GM19467 (cell line): ENCODE results near the gene HES4.
"Not testable (repeated sequence)": the region's sequence is repeated elsewhere in the genome, so short reads cannot be mapped to it uniquely, and the experiment has no call there.

Source experiments
- ATAC-seq: cut with Tn5 transposase; IDR thresholded peaks from one replicate; pipeline ENCODE4 v1.9.1; 2021; ENCODE audit warnings: mild to moderate bottlenecking, moderate library complexity; ENCODE audit not compliant: unreplicated experiment

HES4 gene

DNA sequence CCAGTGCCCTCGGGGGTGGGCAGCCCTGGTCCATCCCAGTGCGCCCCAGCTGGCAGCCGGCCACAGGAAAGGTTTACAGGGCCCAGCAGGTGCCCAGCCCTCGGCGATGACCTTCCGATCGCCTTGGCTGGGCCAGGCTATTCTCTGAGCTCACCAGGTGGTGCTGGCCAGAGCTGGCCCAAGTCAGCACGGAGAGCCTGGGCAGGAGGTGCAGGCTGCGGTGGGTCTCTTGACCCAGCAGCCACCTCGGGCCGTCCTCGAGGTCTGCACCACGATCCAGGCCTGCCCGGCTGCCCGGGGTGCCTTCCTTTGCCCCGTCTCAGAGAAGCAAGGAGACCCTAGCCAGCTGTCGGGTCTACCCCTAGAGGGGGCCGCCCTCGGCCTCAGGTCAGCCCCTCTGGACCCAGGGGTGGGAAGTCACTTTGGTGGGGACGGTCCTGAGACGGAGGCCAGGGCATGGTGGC is 18.4 kb downstream of the HES4 start:
- no peak for ATAC-seq

DNA sequence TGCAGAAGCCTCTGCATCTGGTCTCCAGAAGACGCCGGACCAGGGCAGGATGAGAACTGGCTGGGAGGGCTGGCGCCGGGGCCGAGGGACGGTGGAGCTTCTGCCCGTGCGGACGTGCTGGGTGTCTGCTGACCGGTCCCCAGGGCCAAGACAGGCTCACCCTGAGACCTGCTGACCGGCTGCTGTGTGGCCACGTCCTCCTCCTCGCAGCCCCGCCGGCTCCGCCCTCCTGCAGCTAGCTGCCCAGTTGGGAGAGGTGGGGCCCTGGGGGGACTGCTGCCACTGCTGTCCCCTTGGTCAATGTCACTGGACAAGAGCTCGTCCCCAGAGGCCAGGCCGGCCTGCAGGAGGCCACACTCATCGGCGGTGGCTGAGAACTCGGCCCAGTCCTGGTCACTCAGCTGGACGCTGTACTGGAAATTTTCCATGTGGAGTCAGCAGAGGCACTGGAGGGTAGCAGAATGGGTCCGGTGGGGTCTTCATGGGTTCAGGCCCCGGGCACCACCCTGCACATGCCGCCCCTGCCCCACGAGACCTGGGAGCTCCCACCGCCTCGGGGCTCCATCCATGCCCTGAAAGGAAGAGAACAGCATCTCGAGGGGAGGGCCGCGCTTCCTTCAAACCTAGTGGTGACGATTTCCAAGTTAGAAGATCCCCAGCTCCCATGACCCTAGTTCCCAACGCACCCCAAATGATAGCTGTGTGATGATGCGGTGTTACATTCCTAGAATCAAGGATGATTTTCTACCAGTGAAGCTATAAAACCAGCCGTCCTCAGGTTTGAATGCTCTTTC is 19.1 kb downstream of the HES4 start:
- ATAC-seq: no peak

DNA sequence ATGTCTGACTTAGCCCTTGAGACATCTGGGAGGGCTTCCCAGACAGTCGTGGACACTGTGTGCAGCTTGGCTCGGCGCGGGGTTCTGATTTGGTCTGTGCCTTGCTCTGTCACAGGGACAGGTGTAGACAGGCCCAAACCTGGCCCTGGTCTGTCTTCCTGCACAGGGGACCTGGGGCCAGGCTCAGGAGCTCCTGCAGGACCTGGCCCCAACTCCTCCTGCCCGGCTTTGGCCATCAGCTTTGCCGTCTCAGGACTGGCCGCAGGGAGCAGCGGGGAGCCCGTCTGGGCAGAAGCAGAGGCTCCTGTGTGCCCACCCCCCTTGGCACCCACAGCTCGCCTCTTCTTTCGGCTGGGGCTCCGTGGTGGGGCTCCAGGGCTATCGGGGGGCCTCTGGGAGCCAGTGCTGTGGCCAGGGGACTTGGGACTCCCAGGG is 19.7 kb downstream of the HES4 start:
- no peak for ATAC-seq

DNA sequence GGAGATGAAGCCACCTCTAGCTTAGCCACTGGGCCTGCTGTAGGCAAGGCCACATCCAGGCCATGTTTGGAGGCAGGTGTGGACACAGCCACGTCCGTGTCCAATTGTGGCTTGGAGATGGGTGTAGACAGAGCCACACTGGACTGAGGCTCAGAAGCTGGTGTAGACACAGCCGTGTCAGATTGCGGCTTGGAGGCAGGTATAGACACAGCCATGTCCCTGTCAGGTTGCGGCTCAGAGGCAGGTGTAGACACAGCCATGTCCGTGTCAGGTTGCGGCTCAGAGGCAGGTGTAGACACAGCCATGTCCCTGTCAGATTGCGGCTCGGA is 20.2 kb downstream of the HES4 start:
- ATAC-seq: no peak

DNA sequence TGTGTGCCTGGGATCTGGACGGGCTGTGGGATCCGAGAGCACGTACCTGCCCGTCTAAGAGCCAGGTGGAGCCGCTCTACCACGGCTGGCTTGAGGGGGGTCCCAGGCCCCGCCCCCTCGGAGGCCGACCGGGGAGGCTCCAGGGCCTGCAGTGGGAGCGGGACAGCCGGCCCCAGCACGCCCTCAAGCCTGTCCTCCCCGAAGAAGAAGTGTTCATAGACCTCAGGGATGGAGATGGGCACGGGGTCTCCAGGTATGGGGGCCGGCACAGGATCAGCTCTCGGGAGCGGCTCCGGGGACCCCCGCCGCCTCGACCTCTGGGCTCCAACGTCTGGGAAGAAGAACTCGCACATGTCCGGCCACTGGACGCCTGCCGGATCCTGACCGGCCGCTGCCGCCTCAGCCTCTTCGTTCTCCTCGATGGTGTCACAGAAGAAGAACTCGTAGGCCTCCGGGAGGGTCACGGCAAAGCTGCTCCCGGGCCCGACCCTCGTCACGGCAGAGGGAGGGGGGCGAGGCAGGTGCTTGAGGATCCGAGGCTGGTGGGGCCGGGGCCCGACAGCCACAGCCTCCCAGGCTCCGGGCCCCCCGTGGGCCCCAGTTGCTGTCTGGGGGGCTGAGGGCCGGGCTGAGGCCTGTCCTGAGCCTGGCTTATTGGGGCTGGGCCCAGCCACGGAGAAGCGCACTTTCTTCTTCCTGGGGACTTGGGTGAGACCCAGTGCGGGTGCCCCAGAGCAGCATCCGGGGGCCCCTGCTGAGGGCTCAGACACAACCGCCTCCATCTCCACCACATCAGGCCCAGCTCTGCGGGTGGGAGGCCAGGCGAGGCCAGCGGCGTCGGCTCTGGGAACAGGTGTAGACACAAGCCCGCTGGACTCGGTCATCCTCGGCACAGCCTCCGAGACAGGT is 20.8 kb downstream of the HES4 start:
- ATAC-seq: no peak

DNA sequence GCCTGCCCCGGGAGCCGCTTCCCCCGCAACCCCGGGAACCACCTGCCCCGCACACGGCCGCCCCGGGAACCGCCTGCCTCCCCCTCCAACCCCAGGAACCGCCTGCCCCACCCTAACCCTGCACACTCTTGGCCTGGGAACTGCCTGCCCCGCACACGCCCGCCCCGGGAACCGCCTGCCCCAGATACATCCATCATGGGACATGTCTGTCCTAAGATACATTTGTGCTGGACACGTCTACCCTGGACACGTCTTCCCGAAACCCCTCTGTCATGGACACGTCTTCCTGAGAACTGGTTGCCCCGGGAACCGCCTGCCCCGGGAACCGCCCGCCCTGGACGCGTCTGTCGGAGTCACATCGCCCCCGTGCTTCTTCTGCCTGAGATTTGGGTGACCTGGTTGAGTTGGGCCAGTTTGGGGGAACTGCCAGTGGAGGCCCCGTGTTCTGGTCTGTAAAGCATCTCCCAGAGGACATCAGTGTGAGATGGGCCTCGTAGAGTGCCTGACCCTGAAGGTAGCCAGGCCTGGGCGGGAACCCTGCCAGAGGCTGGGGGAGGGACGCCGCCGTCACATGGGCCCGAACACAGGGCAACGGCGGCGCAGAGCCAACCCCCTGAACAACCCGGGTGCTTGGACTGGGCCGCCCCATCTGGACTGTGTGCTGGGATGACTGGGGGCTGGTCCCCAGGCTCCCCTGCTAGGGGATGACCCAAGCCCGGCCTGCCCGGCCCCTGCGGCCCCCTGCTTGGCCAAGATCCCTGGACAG is 21.6 kb downstream of the HES4 start:
- ATAC-seq: no peak

DNA sequence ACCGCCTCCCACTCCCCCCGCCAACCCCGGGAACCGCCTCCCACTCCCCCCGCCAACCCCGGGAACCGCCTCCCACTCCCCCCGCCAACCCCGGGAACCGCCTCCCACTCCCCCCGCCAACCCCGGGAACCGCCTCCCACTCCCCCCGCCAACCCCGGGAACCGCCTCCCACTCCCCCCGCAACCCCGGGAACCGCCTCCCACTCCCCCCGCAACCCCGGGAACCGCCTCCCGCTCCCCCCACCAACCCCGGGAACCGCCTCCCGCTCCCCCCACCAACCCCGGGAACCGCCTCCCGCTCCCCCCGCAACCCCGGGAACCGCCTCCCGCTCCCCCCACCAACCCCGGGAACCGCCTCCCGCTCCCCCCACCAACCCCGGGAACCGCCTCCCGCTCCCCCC is 23.1 kb downstream of the HES4 start:
- not testable (repeated sequence) for ATAC-seq

DNA sequence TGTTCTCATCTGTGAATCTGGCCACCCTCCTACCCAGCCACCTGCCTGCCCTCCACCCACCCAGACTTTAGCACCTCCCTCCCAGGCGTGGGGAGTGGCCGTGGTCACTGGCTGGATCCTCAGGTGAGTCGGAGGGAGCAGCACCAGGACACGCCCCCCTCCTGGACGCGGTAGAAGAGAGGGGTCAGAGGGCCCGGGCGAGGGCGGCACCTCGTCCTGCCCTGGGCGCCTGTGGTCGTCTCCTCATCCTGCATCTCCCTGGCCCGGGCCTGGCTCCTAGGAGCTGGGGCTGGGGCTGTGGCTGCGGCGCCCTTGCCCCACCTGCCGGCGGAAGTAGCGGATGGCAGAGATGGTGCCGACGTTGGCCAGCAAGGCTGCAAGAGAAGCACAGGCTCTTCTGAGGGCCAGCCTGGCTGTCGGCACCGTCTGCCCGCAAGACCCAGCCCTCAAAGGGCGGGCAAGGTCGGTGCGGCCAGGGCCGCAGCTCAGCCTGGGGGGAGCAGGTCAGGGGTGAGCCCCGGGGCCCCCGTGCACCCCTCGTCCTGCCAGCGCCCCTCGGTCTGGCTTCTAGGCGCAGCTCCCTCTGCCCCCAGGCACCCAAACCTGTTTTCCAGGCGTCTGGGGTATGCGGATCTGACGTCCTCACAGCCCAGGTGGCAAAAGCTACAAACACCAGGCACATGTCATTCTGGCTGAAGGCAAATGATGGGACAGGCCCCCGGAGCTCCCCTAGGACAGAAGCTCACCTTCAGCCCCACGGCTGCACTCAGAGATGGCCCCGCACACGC is 23.8 kb downstream of the HES4 start:
- ATAC-seq: peak; percentile 52

DNA sequence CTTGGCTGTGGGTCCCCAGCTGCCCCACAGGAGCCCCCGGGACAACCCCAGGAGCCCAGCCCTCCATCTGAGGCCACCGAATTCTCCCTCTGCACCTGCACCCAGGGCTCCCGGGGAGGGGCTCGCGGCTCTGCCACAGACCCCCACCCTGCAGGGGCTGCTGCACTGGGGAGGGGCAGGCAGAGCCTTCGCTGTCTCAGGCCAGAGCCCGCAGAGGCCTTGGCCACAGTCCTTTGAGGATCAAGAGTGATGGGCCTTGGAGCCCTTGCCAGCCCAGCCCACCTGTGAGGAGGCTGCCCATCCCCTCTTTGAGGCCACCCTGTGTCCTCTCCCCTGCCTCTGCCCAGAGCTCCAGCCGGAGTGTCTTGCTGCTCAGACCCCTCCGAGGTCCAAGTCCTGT is 24.5 kb downstream of the HES4 start:
- ATAC-seq: no peak

DNA sequence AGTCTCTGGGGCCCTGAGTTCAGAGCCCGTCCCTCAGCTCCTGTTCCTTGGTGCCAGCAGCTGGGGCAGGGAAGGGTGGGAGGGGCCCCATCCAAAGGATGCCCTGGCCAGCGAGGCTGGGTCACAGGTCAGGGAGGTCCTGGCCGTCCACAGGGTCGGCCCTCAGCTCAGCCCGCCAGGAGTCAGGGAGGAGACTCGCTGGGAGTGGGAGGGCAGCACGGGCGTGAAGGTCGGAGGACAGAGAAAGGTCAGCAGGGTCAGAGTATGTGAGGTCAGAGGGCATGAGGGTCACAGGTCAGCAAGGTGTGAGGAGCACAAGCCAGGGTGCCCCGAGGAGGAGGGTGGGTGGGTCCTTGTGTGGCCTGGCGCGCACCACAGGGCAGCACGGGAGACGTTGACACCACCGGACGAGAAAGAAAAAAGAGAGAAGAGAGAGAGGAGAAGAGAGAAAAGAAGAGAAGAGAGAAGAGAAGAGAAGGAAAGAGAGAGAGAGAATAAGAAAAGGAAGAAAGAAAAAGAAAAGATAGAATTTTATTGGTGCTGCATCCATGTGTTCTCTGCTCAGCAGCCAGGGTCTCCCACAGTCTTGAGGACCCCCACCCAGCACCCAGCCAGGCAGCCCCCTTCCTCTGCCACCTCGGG is 25.1 kb downstream of the HES4 start:
- no peak for ATAC-seq

DNA sequence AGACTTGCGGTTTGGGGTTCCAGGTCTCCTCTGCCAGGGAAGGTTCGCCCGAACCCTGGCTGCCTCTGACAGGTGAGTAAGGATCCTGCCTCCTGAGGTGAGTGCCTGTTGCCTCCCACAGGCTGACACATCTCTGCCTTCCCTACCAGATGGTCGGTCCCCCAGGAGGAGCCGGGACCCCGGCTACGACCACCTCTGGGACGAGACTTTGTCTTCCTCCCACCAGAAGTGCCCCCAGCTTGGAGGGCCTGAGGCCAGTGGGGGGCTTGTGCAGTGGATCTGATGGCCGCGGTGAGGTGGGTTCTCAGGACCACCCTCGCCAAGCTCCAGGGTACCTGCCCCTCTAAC is 25.6 kb downstream of the HES4 start:
- ATAC-seq: no peak

DNA sequence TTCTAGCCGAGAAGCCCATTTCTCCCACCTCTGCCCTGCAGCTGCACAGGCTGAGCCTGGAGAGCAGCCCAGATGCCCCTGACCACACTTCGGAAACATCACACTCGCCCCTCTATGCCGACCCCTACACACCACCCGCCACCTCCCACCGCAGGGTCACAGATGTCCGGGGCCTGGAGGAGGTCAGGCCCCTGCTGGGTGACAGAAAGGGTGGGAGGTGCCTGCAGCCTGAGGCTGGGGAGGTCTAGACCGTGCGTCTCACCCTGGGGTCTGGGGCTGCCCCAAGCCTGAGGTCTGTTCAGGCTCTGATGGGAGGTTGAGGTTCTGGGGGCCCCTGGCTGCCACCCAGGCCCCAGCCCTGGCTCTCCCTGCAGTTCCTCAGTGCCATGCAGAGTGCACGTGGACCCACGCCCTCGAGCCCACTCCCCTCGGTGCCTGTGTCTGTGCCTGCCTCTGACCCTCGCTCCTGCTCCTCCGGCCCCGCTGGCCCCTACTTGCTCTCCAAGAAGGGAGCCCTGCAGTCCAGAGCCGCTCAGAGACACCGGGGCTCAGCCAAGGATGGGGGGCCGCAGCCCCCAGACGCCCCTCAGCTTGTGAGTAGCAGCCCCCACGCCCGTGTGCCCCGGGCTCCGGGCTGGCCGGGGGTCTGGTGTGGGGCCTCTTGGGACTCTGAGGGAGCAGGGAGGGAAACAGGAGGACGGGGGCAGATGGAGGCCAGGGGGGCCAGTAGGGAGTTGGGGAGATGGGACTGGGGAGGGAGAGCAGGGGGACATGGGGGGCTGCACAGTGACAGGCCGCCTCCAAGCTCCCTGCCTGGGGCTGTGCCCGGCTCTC is 26.2 kb downstream of the HES4 start:
- no peak for ATAC-seq

DNA sequence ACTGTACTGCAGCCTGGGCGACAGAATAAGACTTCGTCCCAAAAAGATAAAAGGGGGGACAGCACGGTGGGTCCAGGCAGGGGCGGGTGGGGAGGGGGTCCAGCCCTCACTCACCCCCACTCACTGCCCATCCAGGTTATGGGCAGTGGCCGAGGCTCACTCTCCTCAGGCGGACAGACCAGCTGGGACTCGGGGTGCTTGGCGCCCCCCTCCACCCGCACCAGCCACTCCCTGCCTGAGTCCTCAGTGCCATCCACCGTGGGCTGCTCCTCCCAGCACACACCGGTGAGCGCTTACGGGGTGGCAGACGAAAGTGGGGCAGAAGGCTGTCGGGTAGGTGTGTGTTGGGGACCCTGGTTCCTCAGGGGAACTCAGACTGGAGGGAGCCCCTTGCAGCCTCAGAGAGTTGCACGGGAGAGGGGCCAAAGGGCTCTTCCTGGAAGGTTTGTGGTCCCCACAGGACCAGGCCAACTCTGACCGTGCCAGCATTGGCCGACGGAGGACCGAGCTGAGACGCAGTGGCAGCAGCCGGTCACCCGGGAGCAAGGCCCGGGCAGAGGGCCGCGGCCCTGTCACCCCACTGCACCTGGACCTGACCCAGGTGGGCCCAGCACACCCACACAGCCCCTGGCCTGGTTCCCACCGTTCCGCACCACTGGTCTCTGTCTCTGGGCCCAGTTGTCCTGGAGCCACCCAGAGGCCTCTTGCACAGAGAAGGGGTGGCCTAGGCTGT is 27.0 kb downstream of the HES4 start:
- ATAC-seq: no peak

DNA sequence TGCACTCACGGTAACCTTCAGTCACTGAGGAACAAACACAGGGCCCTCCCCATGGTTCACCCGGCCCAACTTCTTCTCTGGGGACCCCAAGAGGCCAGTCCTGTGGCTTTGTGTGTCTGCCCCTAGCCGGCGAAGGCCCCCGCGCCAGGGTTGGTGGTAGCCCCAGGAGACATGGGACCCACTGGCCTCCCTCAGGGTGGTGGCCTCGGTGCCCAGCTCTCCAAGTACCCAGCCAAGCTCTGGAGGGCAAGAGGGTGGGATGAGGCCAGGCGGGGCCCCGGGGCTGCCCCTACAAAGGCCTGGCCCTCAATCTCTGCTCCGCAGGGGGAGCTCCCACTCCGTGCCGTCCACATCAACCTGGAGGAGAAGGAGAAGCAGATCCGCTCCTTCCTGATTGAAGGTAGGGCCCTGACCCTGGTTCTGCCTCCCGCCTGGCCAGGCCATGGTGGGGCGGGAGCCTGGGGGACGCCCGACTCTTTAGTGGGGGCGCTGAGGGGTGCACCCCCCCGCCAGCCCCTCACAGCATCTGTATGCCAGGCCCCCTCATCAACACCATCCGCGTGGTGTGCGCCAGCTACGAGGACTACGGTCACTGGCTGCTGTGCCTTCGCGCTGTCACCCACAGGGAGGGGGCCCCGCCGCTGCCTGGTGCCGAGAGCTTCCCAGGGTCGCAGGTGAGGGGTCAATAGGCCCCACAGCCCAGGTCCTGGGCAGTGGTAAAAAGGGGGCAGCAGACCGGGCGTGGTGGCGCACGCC is 28.0 kb downstream of the HES4 start:
- ATAC-seq: no peak

DNA sequence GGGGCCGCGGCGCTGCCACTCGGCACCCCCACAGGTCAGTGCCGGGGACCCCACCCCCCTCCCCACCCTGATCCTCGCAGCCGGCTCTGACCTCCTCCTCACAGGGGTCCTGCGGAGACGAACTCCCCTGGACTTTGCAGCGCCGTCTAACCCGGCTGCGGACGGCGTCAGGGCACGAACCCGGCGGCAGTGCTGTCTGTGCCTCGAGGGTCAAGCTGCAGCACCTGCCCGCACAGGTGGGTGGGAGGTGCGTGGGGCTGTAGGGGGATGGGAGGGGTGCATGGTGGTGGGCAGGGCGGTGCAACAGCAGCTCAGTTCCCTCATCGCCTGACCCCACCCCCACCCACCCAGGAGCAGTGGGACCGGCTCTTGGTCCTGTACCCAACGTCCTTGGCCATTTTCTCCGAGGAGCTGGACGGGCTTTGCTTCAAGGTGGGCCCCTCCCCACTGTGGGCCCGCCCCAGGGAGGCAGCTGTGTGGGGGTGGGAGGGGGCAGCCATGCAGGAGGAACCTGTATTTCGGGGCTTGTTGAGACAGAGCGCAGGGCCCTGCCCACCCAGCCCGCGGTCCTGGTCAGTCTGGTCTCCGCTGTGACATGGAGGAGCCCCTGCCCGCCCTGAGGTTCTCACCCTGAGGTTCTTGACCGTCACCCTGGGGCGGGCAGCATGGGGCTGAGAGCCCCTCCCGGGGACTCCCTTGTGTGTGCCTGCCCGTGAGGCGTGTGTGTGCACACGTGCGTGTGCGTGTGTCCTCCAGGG is 28.7 kb downstream of the HES4 start:
- no peak for ATAC-seq

DNA sequence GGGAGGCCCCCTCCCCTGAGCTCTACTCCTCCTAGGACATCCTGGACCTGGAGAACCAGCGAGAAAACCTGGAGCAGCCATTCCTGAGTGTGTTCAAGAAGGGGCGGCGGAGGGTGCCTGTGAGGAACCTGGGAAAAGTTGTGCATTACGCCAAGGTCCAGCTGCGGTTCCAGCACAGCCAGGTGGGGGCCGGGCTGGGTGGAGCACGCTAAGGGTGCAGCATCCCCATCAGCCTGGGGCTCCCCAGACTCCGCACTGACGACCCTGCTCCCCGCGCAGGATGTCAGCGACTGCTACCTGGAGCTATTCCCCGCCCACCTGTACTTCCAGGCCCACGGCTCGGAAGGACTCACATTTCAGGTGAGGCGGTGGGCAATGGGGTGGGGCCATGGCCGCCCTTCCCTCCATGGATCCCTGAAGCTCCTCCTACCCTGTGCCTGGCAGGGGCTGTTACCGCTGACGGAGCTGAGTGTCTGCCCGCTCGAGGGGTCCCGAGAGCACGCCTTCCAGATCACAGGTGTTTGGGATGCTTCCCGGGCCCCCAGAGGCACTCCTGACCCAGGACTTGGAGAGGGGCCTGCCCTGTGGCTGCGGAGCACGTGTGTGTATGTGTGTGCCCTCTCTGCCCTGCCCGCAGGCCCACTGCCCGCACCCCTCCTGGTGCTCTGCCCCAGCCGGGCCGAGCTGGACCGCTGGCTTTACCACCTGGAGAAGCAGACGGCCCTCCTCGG is 29.5 kb downstream of the HES4 start:
- no peak for ATAC-seq
